GM19099 (cell line): Measurements from ENCODE around the gene KDM7A.
A peak's percentile ranks its signal among the peaks of the same experiment; 100 is the strongest.

ENCODE experiments used
- POLR2A ChIP-seq: IDR thresholded peaks from 3 replicates; pipeline ENCODE4 v1.6.1; 2011; ENCODE audit warnings: low read depth; ENCODE audit not compliant: insufficient read length; ENCODE audit errors: extremely low read depth

KDM7A gene

DNA sequence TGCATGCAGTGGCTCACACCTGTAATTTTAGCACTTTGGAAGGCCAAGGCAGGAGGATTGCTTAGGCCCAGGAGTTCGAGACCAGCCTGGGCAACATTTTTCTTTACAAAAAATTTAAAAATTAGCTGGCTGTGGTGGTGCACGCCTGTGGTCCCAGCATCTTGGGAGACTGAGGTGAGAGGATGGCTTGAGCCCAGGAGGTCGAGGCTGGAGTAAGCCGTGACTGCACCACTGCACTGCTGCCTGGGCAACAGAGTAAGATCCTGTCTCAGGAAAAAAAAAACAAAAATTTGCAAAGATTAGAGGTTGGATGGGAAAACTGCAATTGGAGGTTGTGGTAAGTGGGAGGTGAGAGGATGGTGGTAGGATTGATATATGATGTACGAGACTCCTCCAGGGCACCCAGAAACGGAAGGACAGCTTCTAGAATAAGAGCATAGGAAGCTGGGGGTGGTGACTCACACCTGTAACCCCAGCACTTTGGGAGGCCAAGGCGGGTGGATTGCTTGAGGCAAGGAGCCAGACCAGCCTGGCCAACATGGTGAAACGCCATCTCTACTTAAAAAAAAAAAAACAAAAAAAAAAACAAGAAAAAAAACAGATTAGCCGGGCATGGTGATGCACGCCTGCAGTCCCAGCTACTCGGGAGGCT, 94.9 kb downstream of the KDM7A start:
- no peak for TF ChIP-seq POLR2A

GRCh38 chr7:140080919-140081318, 95.9 kb downstream of the KDM7A start:
- TF ChIP-seq POLR2A, result no peak

- no peak for TF ChIP-seq POLR2A
Measured at GRCh38 chr7:140079121-140079536, 97.7 kb downstream of the KDM7A start.

GRCh38 chr7:140078392-140078791, 98.4 kb downstream of the KDM7A start:
- TF ChIP-seq POLR2A, result no peak

DNA sequence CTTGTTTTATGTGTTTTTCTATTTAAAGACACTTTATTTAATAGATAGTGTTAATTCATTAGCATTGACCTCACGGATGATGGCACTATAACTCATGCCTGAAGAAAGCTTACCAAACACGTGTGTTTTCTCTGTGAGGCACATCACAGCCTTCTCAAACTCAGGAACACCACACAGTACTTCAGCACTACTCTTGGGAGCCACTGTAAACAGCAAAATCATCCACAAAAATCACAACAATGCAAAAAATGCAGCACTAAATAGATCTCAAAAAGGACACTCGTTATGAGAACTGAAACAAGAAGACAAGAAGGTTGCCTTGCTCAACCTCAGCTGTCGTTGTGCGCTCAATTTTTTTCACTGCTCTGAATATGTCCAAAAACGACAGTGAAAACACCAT, 102.0 kb downstream of the KDM7A start:
- no peak for TF ChIP-seq POLR2A

GRCh38 chr7:140070546-140070945, 106.2 kb downstream of the KDM7A start:
- TF ChIP-seq POLR2A, result no peak

DNA sequence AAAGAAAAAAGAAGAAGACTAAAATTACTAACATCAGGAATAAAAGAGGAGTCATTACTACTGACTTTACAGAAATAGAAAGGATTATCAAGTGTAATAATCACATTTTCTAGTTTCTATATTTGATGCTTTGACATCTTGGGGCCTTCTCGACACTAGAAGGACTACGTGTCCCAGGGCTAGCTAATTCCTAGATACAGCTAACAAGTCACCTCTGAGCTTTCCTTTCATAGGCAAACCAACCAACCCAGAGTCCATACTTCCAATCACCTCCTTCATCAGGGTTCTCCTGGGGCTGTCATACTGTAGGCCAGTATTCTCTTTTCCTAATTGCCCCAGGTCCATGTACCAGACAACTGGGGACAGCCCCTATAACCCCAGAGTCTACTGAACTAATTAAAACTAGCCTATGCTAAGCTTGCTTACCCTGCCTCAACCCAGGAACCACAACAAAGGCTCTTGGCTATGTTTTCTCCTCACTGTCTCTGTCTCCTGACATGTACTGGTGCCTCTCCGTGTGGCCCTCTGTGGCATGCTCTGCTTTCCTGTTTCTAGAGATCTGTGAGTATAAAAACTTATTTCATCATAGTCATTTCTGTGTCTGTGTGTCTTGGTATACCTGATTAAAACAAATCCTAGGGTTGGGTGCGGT, 107.4 kb downstream of the KDM7A start:
- no peak for TF ChIP-seq POLR2A

DNA sequence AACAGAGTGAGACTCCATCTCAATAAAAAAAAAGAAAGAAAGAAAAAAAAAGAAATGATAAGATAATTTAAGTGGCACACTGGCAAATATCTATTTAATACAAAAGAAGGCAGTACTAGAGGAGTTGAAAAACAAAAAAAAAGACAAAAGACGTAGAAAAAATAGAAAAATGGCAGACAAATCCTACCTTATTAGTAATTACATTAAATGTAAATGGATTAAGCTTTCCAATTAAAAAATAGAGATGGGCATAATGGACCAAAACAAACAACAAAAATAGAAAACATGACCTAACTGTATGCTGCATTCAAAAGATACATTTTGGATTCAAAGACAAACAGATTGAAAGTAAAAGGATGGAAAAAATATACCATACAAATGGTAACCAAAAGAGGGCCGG, 108.8 kb downstream of the KDM7A start:
- no peak for TF ChIP-seq POLR2A

- no peak for TF ChIP-seq POLR2A
Measured at GRCh38 chr7:140067052-140067451, 109.7 kb downstream of the KDM7A start.

GRCh38 chr7:140062528-140063299, 114.1 kb downstream of the KDM7A start, which contains the start of gene PARP12:
TSS of gene PARP12 (minus strand) at chr7:140062951. CDS start at chr7:140062847, 104 bp downstream.
- peak; percentile 80 for TF ChIP-seq POLR2A

- no peak for TF ChIP-seq POLR2A
Measured at GRCh38 chr7:140062118-140062527, 114.7 kb downstream of the KDM7A start.

DNA sequence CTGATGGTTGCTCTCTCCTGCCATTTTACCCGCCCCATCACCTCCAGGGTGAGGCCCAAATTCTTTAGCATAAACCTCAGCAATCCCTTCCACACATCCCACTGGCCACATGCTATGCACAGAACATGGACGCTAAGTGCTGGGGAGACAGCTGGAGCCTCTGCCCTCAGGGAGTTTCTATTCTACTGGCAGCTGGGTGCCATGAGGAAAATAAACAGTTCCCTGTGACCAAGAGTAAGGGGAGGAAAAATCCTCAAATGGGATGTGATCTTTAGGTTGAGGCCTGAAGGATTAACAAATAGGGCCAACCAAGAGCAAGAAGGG, 115.2 kb downstream of the KDM7A start:
- TF ChIP-seq POLR2A, result no peak

DNA sequence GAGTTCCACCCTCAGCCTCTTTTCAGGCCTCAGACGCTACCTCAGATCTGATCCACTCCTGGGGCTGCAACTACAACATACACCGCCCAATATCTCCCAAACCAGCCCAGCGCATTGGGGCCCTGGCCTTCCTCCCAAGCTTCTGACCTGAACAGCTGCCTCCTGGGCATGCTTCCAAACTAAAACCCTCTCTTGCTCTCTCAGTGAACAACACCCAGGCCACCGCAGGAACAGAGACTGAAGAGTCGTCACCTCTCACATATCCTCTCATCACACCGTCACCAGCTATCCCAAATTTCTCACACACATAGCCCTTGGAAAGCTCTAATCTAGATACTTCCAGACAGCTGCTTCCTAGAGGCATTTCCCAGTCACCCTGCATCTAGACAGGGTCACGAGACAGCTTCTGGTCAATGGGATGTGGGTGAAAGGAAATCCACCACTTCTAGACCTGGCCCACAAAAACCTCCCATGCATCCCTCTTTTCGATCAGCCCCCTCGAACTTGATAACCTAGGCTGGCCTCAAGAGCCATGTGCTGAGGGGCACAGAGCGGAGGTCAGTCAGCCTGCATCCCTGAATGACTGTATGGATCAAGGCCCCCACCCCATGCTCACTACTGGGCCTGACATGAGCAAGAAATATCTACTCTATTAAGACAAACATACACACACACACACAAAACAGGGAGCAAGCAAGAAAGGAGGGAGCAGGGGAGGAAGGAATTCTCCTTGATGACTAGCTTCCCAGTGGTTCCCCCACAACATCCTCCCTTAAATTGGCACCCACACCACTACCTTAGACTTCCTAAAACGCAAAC, 115.8 kb downstream of the KDM7A start:
- TF ChIP-seq POLR2A, result no peak

DNA sequence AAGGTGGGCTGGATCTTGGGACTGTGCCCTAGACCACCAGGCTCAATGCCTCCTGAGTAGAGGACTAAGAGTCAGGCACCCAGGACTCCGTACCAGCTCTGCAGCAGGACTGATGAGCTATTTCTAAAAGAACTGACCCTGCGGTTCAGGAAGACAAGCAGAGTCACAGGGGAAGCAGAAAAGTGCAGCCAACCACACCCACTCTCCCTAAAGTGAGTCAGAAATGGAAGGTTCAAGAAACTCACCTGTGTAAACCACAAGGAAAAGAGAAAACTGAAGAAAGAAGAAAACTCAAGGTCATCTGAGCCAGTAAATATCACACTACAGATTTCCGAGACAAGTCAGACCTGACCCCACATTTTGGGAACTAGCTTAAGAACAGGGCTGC, 116.5 kb downstream of the KDM7A start:
- TF ChIP-seq POLR2A, result no peak

GRCh38 chr7:140059273-140060242, 117.2 kb downstream of the KDM7A start:
- TF ChIP-seq POLR2A, result no peak

DNA sequence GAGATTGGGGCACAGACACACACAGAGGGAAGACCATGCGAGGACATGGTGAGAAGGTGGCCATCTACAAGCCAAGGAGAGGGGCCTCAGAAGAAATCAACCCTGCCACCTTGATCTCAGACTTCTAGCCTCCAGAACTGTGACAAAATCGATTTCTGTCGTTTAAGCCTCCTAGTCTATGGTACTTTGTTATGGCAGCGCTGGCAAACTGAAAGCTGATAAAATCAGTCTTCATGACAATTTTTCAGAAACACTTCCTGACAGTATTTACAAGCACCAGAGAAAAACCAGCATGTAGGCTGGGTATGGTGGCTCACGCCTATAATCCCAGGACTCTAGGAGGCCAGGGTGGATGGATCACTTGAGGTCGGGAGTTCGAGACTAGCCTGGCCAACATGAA, 118.3 kb downstream of the KDM7A start:
- no peak for TF ChIP-seq POLR2A
